Thoracic aorta (tissue), 2 donors: Measurements from ENCODE around the gene CCDC91. TPM values are rescaled to one million over a fixed set of nuclear protein-coding genes. Genes with fewer than 3 reads are reported as not detected.

Source experiments
- ATAC-seq: fragments of 150-250 bp; one replicate; pipeline ENCODE4 v1.8.0; 2017; ENCODE audit warnings: low read depth; ENCODE audit not compliant: insufficient number of reproducible peaks, low FRiP score
- DNase-seq: peaks from one replicate; pipeline ENCODE4 v3.0.0-alpha.2; 2020; ENCODE audit warnings: low spot score
- H3K27ac ChIP-seq, 2 donors: fragments of 200-600 bp; sonication (generic); 1 replicate in 1 of 2; 2 replicates in 1 of 2; pipeline ENCODE4 v1.5.1; 2016; ENCODE audit warnings: mild to moderate bottlenecking in 2 of 2, moderate library complexity in 2 of 2
- H3K27me3 ChIP-seq: fragments of 200-600 bp; sonication (generic); replicated peaks from 2 replicates; pipeline ENCODE4 v1.6.0; 2016; ENCODE audit warnings: mild to moderate bottlenecking; ENCODE audit not compliant: insufficient read depth
- H3K36me3 ChIP-seq: fragments of 200-600 bp; sonication (generic); one replicate; pipeline ENCODE4 v1.5.1; 2016
- H3K4me1 ChIP-seq, 2 donors: fragments of 200-600 bp; sonication (generic); 1 replicate in 1 of 2; 2 replicates in 1 of 2; pipeline versions ENCODE4 v1.5.1 to v1.6.0; 2016; ENCODE audit warnings: low read depth in 2 of 2, mild to moderate bottlenecking in 1 of 2; ENCODE audit not compliant: control insufficient read depth in 1 of 2
- H3K4me3 ChIP-seq: fragments of 200-600 bp; sonication (generic); 2 replicates; pipeline ENCODE4 v1.5.1; 2016; ENCODE audit warnings: mild to moderate bottlenecking
- H3K9me3 ChIP-seq: fragments of 200-600 bp; sonication (generic); 2 replicates; pipeline ENCODE4 v1.5.1; 2016
- total RNA-seq, 2 donors: library from RNA; depleted of rRNA; stranded (reverse); fragments of >200 nt; gene quantifications; one replicate each; pipeline versions ENCODE4 v1.1.0 to v1.2.3, GENCODE V29; 2016
- TF ChIP-seq, protein P1 (sequence below): fragments of 200-600 bp; sonication (generic); IDR thresholded peaks from one replicate; pipeline ENCODE4 v1.5.1; 2019; ENCODE audit warnings: antibody characterized with exemption

Gene CCDC91
- total RNA-seq, 2 donors from 2014 or later: 26.6 to 27.6 TPM

DNA sequence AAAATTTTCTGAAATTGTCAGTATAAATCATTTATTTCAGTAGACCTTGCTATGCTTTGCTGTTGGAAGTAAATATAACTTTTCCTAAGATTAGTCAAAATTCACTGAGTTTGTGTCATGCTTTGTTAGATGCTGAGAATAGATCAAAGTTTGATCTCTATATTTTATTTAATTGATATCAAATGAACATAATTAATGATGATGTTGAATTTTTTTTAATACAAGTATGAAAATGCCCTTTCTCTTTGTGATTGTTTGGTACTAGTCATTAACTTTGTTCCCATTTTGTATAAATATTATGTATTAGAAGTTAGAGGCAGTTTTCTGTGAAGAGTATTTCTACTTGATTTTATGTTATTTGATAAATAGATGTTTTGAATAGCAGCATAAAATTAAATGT, 45.7 kb downstream of the CCDC91 start:
- ATAC-seq: no peak
- H3K4me1 ChIP-seq: peaks cover 6 to 11% of the 10 kb centered on the region in 2 donors
- H3K27me3 ChIP-seq: no peaks in the 10 kb centered on the region
- TF ChIP-seq, protein P1, sequence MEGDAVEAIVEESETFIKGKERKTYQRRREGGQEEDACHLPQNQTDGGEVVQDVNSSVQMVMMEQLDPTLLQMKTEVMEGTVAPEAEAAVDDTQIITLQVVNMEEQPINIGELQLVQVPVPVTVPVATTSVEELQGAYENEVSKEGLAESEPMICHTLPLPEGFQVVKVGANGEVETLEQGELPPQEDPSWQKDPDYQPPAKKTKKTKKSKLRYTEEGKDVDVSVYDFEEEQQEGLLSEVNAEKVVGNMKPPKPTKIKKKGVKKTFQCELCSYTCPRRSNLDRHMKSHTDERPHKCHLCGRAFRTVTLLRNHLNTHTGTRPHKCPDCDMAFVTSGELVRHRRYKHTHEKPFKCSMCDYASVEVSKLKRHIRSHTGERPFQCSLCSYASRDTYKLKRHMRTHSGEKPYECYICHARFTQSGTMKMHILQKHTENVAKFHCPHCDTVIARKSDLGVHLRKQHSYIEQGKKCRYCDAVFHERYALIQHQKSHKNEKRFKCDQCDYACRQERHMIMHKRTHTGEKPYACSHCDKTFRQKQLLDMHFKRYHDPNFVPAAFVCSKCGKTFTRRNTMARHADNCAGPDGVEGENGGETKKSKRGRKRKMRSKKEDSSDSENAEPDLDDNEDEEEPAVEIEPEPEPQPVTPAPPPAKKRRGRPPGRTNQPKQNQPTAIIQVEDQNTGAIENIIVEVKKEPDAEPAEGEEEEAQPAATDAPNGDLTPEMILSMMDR: no peak
- no peaks in the 10 kb centered on the region for H3K36me3 ChIP-seq
- no peaks in the 10 kb centered on the region for H3K9me3 ChIP-seq
- H3K27ac ChIP-seq: no peak overlapping the region
- H3K4me3 ChIP-seq: no peak overlapping the region
- DNase-seq: no peak

DNA sequence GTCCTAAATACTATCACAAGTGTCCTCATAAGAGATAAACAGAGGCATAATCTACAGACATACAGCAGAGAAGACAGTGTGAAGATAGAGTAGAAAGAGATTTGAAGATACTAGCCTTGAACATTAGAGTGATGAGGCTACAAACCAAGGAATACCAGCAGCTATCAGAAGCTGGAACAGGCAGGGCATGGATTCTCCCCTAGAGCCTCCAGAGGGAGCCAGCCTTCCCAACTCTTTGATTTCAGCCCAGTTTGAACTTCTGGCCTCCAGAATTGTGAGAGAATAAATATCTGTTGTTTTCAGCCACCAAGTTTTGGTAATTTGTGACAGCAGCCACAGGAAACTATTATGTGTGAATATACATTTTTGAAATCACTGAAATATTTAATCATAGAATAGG, 47.2 kb downstream of the CCDC91 start:
- TF ChIP-seq, protein P1: no peak
- H3K4me3 ChIP-seq: no peak overlapping the region
- no peaks in the 10 kb centered on the region for H3K36me3 ChIP-seq
- ATAC-seq (no peak), DNase-seq (no peak)
- no peak overlapping the region for H3K27ac ChIP-seq
- H3K4me1 ChIP-seq: peaks cover 0 to 3% of the 10 kb centered on the region in 2 donors
- H3K27me3 ChIP-seq: no peaks in the 10 kb centered on the region
- no peaks in the 10 kb centered on the region for H3K9me3 ChIP-seq

- H3K27ac ChIP-seq: no peak overlapping the region
- ATAC-seq (no peak), DNase-seq (no peak)
- peaks cover 0 to 4% of the 10 kb centered on the region in 2 donors for H3K4me1 ChIP-seq
- H3K9me3 ChIP-seq: no peaks in the 10 kb centered on the region
- no peaks in the 10 kb centered on the region for H3K36me3 ChIP-seq
- H3K27me3 ChIP-seq: no peaks in the 10 kb centered on the region
- H3K4me3 ChIP-seq: no peak overlapping the region
- TF ChIP-seq, protein P1: no peak
Measured at GRCh38 chr12:28239918-28240317, 49.7 kb downstream of the CCDC91 start.

- no peaks in the 10 kb centered on the region for H3K27me3 ChIP-seq
- TF ChIP-seq, protein P1: no peak
- no peaks in the 10 kb centered on the region for H3K36me3 ChIP-seq
- no peak overlapping the region for H3K4me3 ChIP-seq
- H3K4me1 ChIP-seq: peaks cover 0 to 4% of the 10 kb centered on the region in 2 donors
- H3K9me3 ChIP-seq: no peaks in the 10 kb centered on the region
- DNase-seq (no peak), ATAC-seq (no peak)
- no peak overlapping the region for H3K27ac ChIP-seq
Measured at GRCh38 chr12:28240853-28241252, 50.6 kb downstream of the CCDC91 start.

DNA sequence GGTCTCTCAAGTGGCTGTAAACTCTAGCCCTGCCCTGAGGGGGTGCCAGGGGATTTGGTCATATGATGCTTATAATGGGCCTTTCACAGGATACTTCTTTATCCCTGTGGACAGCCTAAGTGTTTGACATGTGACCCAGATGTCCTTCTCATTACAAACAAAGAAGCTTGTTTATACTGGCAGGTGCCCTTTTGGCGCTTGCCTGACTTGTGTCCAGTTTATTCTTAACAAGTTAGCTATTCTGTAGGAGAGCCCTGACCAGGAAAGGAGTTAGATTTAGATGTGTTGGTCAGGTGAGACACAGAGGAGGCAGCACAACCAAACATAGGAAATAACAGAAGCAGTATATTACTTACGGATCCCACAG, 51.9 kb downstream of the CCDC91 start:
- no peak for ATAC-seq

More for the DNA sequence above, 51.9 kb downstream of the CCDC91 start:
- DNase-seq: no peak
- Histone ChIP-seq H3K9me3 (no peaks in the 10 kb centered on the region), H3K4me3 (no peak overlapping the region), H3K27ac (no peak overlapping the region), H3K27me3 (no peaks in the 10 kb centered on the region), H3K36me3 (no peaks in the 10 kb centered on the region), H3K4me1 (peaks cover 0 to 4% of the 10 kb centered on the region in 2 donors)
- TF ChIP-seq, protein P1: no peak
